DOHH2 (cell line): ENCODE data around the gene RASSF4.

Source experiments
- H3F3A ChIP-seq: fragments of 200-600 bp; sonication (generic), shearing (Covaris generic); 2 replicates; pipeline ENCODE4 v1.6.0; 2016; ENCODE audit warnings: antibody characterized with exemption, mild to moderate bottlenecking; ENCODE audit not compliant: control insufficient read depth, insufficient read depth
- H3K27ac ChIP-seq: fragments of 200-600 bp; sonication (generic); 2 replicates; pipeline ENCODE4 v1.5.1; 2014; ENCODE audit warnings: low read depth, mild to moderate bottlenecking, low read length, moderate library complexity
- H3K27me3 ChIP-seq: fragments of 200-600 bp; sonication (generic); 2 replicates; pipeline ENCODE4 v1.6.1; 2014; ENCODE audit warnings: mild to moderate bottlenecking, low read length, mixed read lengths; ENCODE audit not compliant: control insufficient read depth
- H3K36me3 ChIP-seq: fragments of 200-600 bp; sonication (generic); 2 replicates; pipeline ENCODE4 v1.6.1; 2014; ENCODE audit warnings: mild to moderate bottlenecking, low read length, moderate library complexity, mixed read lengths; ENCODE audit not compliant: control insufficient read depth
- H3K4me1 ChIP-seq: fragments of 200-600 bp; sonication (generic); 2 replicates; pipeline ENCODE4 v1.6.1; 2014; ENCODE audit warnings: mild to moderate bottlenecking, low read length, mixed read lengths; ENCODE audit not compliant: control insufficient read depth
- H3K4me2 ChIP-seq: fragments of 200-600 bp; sonication (generic); 2 replicates; pipeline ENCODE4 v1.6.0; 2014; ENCODE audit warnings: mild to moderate bottlenecking, low read length, moderate library complexity
- H3K4me3 ChIP-seq: fragments of 200-600 bp; sonication (generic); 2 replicates; pipeline ENCODE4 v1.5.1; 2014; ENCODE audit warnings: mild to moderate bottlenecking, low read length, mixed read lengths
- H3K79me2 ChIP-seq: fragments of 200-600 bp; sonication (generic); 2 replicates; pipeline ENCODE4 v1.6.1; 2014; ENCODE audit warnings: mild to moderate bottlenecking, low read length, mixed read lengths; ENCODE audit not compliant: control insufficient read depth
- H3K9me2 ChIP-seq: fragments of 200-600 bp; sonication (generic); replicated peaks from 2 replicates; pipeline ENCODE4 v1.6.1; 2014; ENCODE audit warnings: mild to moderate bottlenecking, low read length, mixed read lengths; ENCODE audit not compliant: control insufficient read depth
- H3K9me3 ChIP-seq: fragments of 200-600 bp; sonication (generic); 2 replicates; pipeline ENCODE4 v1.6.1; 2014; ENCODE audit warnings: antibody characterized with exemption, low read length, mixed read lengths; ENCODE audit not compliant: control insufficient read depth, insufficient read depth
- H4K20me1 ChIP-seq: fragments of 200-600 bp; sonication (generic); 2 replicates; pipeline ENCODE4 v1.6.0; 2014; ENCODE audit warnings: low read depth, mild to moderate bottlenecking, antibody characterized with exemption, low read length, moderate library complexity; ENCODE audit not compliant: control insufficient read depth, insufficient read depth
- CTCF ChIP-seq: fragments of 200-600 bp; sonication (generic); IDR thresholded peaks from one replicate; pipeline ENCODE4 v1.5.1; 2014; ENCODE audit warnings: antibody characterized with exemption, mild to moderate bottlenecking, low read depth, low read length; ENCODE audit not compliant: poor library complexity, severe bottlenecking
- EZH2phosphoT487 ChIP-seq: fragments of 200-600 bp; sonication (generic); IDR thresholded peaks from 2 replicates; pipeline ENCODE4 v1.6.1; 2017; ENCODE audit warnings: borderline replicate concordance, mild to moderate bottlenecking, antibody characterized with exemption, low read length, moderate library complexity, mixed read lengths

The RASSF4 gene

GRCh38 chr10:45023426-45023825 is 63.8 kb downstream of the RASSF4 start:
- H3K4me2 ChIP-seq = no peak overlapping the region
- no peak overlapping the region for H3K27ac ChIP-seq
- no peaks in the 10 kb centered on the region for H3K4me1 ChIP-seq
- H3K36me3 ChIP-seq = no peaks in the 10 kb centered on the region
- no peaks in the 10 kb centered on the region for H3K9me2 ChIP-seq
- no peak for TF ChIP-seq CTCF
- TF ChIP-seq EZH2phosphoT487 = no peak
- no peaks in the 10 kb centered on the region for H3K79me2 ChIP-seq
- no peaks in the 10 kb centered on the region for H4K20me1 ChIP-seq
- H3K9me3 ChIP-seq = no peaks in the 10 kb centered on the region
- H3K4me3 ChIP-seq = no peak overlapping the region
- H3F3A ChIP-seq = no peaks in the 10 kb centered on the region
- H3K27me3 ChIP-seq = no peaks in the 10 kb centered on the region

DNA sequence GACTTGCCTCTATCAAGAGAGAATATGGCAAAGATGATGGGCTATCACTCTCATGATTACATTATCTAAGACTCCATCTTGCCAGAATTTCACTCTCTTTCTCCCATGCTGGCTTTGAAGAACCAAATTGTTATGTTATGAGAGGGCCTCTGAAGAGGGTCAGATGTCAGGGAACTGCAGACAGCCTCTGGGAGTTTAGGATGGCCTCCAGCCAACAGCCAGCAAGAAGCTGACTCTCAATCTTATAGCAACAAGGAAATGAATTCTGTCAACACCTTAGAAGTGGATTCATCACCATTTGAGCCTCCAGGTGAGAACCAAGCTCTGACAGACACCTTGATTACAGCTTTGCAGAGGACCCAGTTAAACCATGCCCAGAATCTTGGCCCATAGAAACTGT is 74.7 kb downstream of the RASSF4 start:
- Histone ChIP-seq H3K4me2 (no peak overlapping the region), H3K27ac (no peak overlapping the region), H3K36me3 (no peaks in the 10 kb centered on the region), H3K4me1 (no peaks in the 10 kb centered on the region), H4K20me1 (no peaks in the 10 kb centered on the region), H3K4me3 (no peak overlapping the region), H3K79me2 (no peaks in the 10 kb centered on the region), H3K27me3 (peaks cover 4% of the 10 kb centered on the region), H3K9me2 (no peaks in the 10 kb centered on the region), H3F3A (no peaks in the 10 kb centered on the region), H3K9me3 (no peaks in the 10 kb centered on the region; the same call in none of the 2 replicates)
- TF ChIP-seq EZH2phosphoT487 (no peak), CTCF (no peak)

DNA sequence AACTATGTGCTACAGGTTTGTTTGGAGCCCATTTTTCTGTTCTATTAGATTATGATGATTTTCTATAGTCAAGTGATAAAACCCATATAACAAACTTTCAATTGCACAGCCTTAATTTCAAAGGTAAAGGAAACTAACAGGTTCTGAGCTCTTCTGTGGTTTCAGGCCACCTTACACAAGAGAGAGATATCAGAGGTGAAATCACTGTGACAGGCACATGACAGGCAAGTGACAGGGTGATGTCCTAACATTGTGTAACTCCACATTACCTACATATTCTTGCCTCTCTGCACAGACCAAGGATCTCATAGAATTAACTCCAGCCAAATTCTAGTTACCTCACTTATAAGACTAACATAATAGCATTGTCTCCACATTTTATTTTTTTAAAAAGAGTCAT is 76.1 kb downstream of the RASSF4 start:
- H3K27ac ChIP-seq = no peak overlapping the region
- no peaks in the 10 kb centered on the region for H3K36me3 ChIP-seq
- no peaks in the 10 kb centered on the region for H3K9me2 ChIP-seq
- TF ChIP-seq EZH2phosphoT487 = no peak
- no peak overlapping the region for H3K4me2 ChIP-seq
- H3K27me3 ChIP-seq = peaks cover 4% of the 10 kb centered on the region
- no peak overlapping the region for H3K4me3 ChIP-seq
- H3K4me1 ChIP-seq = no peaks in the 10 kb centered on the region
- H3F3A ChIP-seq = no peaks in the 10 kb centered on the region
- no peaks in the 10 kb centered on the region; the same call in none of the 2 replicates for H3K9me3 ChIP-seq
- no peaks in the 10 kb centered on the region for H3K79me2 ChIP-seq
- H4K20me1 ChIP-seq = no peaks in the 10 kb centered on the region

- no peak overlapping the region for H3K4me3 ChIP-seq
- no peaks in the 10 kb centered on the region for H3K9me3 ChIP-seq
- no peaks in the 10 kb centered on the region for H3K4me1 ChIP-seq
- no peaks in the 10 kb centered on the region for H4K20me1 ChIP-seq
- no peak overlapping the region for H3K27ac ChIP-seq
- no peaks in the 10 kb centered on the region for H3F3A ChIP-seq
- H3K9me2 ChIP-seq = no peaks in the 10 kb centered on the region
- peaks cover 10% of the 10 kb centered on the region for H3K27me3 ChIP-seq
- no peak overlapping the region for H3K4me2 ChIP-seq
- no peaks in the 10 kb centered on the region for H3K79me2 ChIP-seq
- TF ChIP-seq EZH2phosphoT487 (no peak), CTCF (no peak)
- no peaks in the 10 kb centered on the region for H3K36me3 ChIP-seq
Measured at GRCh38 chr10:45040921-45041542, 81.4 kb downstream of the RASSF4 start.
